Panc1 (cell line): ENCODE results near the gene FIBP. TPM values are rescaled to one million over a fixed set of nuclear protein-coding genes. Genes with fewer than 3 reads are reported as not detected.

Source experiments
- ATAC-seq: fragments of 200-7000 bp; cut with Tn5 transposase; 2 replicates; pipeline ENCODE4 v1.9.1; 2020; ENCODE audit warnings: mild to moderate bottlenecking, moderate library complexity
- BruUV-seq: library from RNA; stranded (reverse); fragments of 400-500 nt; replicated peaks from 2 replicates; lab custom pipeline; 2021; lab: Mats Ljungman, UMichigan
- CTCF ChIA-PET: fragments of 300-600 bp; sonication (Branson Sonifier 250); formaldehyde crosslinking; loops from one replicate; lab custom pipeline; 2022; ENCODE audit warnings: antibody characterized with exemption; lab: Charles Lee
- POLR2A ChIA-PET: fragments of 300-600 bp; sonication (Branson Sonifier 250); formaldehyde crosslinking; loops from one replicate; lab custom pipeline; 2022; ENCODE audit warnings: antibody characterized with exemption; lab: Charles Lee
- DNase-seq: peaks from one replicate; pipeline ENCODE4 v3.0.0-alpha.2; 2010; ENCODE audit warnings: low read depth, low spot score
- H3K27ac ChIP-seq: 2 replicates; pipeline ENCODE4 v1.5.1; 2011; ENCODE audit warnings: mild to moderate bottlenecking, low read length, inconsistent platforms
- H3K27me3 ChIP-seq: fragments of 200-500 bp; sonication (Bioruptor generic); 2 replicates; pipeline ENCODE4 v1.6.0; 2014; ENCODE audit warnings: low read length, inconsistent platforms; ENCODE audit not compliant: control insufficient read depth, insufficient read depth
- H3K36me3 ChIP-seq: fragments of 200-500 bp; sonication (Bioruptor generic); 2 replicates; pipeline ENCODE4 v1.5.1; 2014; ENCODE audit warnings: inconsistent platforms, mild to moderate bottlenecking, low read length, moderate library complexity; ENCODE audit not compliant: control insufficient read depth, insufficient read depth
- H3K4me1 ChIP-seq: 2 replicates; pipeline ENCODE4 v1.5.1; 2011; ENCODE audit warnings: inconsistent platforms, mild to moderate bottlenecking, low read length, moderate library complexity; ENCODE audit not compliant: control insufficient read depth, insufficient read depth
- H3K4me3 ChIP-seq, 2 experiments: 2 replicates each; pipeline ENCODE4 v1.5.1; 2011 to 2012; ENCODE audit warnings: low read depth in 2 of 2, low read length in 2 of 2, mild to moderate bottlenecking in 2 of 2, inconsistent platforms in 1 of 2, moderate library complexity in 1 of 2
- H3K9me3 ChIP-seq: fragments of 200-500 bp; sonication (Bioruptor generic); 2 replicates; pipeline ENCODE4 v1.5.1; 2014; ENCODE audit warnings: low read depth, mild to moderate bottlenecking, inconsistent platforms, low read length, moderate library complexity; ENCODE audit not compliant: control insufficient read depth, insufficient read depth
- POLR2AphosphoS5 ChIP-seq: IDR thresholded peaks from 2 replicates; pipeline ENCODE4 v1.6.1; 2012; ENCODE audit warnings: mild to moderate bottlenecking, low read depth, low read length, moderate library complexity
- SIN3A ChIP-seq: IDR thresholded peaks from 2 replicates; pipeline ENCODE4 v1.6.1; 2012; ENCODE audit warnings: low read depth, mild to moderate bottlenecking, low read length, moderate library complexity, borderline replicate concordance; ENCODE audit not compliant: insufficient read depth
- TCF7L2 ChIP-seq: IDR thresholded peaks from 2 replicates; pipeline ENCODE4 v1.6.1; 2011; ENCODE audit warnings: mild to moderate bottlenecking, low read depth, low read length, inconsistent platforms
- in situ Hi-C: cut with HindIII; loops from 2 replicates; pipeline ENCODE4 v1.10.0; 2016; ENCODE audit warnings: low sequenced_read_pairs, low pct_unique_long_range_greater_than_20kb
- intact Hi-C: fragments of 100-400 bp; cut with micrococcal nuclease; formaldehyde crosslinking; loops from one replicate; pipeline ENCODE4 v1.10.0; 2022; ENCODE audit not compliant: unreplicated experiment
- total RNA-seq: library from RNA; stranded (reverse); gene quantifications from one replicate; pipeline ENCODE4 v1.2.1, GENCODE V29; 2021; ENCODE audit not compliant: unreplicated experiment
- TF ChIP-seq, protein P1 (sequence below), 2 experiments: IDR thresholded peaks; 2 replicates each; pipeline ENCODE4 v1.6.1; 2011 to 2012; ENCODE audit warnings: low read depth in 2 of 2, control low read depth in 1 of 2, low read length in 1 of 2, mild to moderate bottlenecking in 1 of 2, moderate library complexity in 1 of 2; ENCODE audit not compliant: insufficient read depth in 1 of 2
- TF ChIP-seq, protein P2 (sequence below): fragments of 450-650 bp; IDR thresholded peaks from 2 replicates; pipeline ENCODE4 v1.5.1; 2017; ENCODE audit warnings: mild to moderate bottlenecking

FIBP gene
- total RNA-seq, 1 experiment from 2014 or later, result 105 TPM

DNA sequence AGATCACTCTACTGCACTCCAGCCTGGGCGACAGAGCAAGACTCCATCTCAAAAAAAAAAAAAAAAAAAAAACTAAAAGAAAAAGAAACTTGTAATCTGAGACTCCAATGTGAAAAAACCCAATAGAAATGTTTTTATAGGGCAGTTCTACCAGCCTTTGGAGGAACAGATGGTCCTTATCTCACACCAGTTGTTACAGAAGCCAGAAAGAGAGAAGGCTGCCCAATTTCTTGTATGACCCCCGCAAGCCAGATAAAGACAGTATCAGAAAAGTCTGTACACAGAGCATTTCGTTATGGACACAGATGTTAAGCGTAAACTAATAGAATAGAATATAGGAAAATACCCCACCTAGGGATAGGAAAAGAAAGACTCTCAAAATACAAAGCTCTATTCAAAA lies 45.7 kb upstream of the FIBP start:
- POLR2A ChIA-PET, result no interaction called here
- no TSS peak for BruUV-seq
- Histone ChIP-seq H3K9me3 (no peaks in the 10 kb centered on the region), H3K27me3 (no peaks in the 10 kb centered on the region), H3K27ac (no peak overlapping the region), H3K4me1 (peaks cover 10% of the 10 kb centered on the region), H3K36me3 (no peaks in the 10 kb centered on the region), H3K4me3 (no peak overlapping the region)
- ATAC-seq (no peak), DNase-seq (no peak)
- CTCF ChIA-PET, result no interaction called here
- TF ChIP-seq, protein P1, sequence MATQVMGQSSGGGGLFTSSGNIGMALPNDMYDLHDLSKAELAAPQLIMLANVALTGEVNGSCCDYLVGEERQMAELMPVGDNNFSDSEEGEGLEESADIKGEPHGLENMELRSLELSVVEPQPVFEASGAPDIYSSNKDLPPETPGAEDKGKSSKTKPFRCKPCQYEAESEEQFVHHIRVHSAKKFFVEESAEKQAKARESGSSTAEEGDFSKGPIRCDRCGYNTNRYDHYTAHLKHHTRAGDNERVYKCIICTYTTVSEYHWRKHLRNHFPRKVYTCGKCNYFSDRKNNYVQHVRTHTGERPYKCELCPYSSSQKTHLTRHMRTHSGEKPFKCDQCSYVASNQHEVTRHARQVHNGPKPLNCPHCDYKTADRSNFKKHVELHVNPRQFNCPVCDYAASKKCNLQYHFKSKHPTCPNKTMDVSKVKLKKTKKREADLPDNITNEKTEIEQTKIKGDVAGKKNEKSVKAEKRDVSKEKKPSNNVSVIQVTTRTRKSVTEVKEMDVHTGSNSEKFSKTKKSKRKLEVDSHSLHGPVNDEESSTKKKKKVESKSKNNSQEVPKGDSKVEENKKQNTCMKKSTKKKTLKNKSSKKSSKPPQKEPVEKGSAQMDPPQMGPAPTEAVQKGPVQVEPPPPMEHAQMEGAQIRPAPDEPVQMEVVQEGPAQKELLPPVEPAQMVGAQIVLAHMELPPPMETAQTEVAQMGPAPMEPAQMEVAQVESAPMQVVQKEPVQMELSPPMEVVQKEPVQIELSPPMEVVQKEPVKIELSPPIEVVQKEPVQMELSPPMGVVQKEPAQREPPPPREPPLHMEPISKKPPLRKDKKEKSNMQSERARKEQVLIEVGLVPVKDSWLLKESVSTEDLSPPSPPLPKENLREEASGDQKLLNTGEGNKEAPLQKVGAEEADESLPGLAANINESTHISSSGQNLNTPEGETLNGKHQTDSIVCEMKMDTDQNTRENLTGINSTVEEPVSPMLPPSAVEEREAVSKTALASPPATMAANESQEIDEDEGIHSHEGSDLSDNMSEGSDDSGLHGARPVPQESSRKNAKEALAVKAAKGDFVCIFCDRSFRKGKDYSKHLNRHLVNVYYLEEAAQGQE (IDR thresholded peaks at IDR 0.05; ENCODE audit: insufficient read depth in 1 of 2, low read depth in 2 of 2, low read length in 1 of 2), result no peak
- TF ChIP-seq TCF7L2, result no peak
- no peak for TF ChIP-seq POLR2AphosphoS5
- TF ChIP-seq, protein P2, sequence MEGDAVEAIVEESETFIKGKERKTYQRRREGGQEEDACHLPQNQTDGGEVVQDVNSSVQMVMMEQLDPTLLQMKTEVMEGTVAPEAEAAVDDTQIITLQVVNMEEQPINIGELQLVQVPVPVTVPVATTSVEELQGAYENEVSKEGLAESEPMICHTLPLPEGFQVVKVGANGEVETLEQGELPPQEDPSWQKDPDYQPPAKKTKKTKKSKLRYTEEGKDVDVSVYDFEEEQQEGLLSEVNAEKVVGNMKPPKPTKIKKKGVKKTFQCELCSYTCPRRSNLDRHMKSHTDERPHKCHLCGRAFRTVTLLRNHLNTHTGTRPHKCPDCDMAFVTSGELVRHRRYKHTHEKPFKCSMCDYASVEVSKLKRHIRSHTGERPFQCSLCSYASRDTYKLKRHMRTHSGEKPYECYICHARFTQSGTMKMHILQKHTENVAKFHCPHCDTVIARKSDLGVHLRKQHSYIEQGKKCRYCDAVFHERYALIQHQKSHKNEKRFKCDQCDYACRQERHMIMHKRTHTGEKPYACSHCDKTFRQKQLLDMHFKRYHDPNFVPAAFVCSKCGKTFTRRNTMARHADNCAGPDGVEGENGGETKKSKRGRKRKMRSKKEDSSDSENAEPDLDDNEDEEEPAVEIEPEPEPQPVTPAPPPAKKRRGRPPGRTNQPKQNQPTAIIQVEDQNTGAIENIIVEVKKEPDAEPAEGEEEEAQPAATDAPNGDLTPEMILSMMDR, result no peak
- no peak for TF ChIP-seq SIN3A
- in situ Hi-C loops, result no loop called here
- intact Hi-C loops, result no loop called here

DNA sequence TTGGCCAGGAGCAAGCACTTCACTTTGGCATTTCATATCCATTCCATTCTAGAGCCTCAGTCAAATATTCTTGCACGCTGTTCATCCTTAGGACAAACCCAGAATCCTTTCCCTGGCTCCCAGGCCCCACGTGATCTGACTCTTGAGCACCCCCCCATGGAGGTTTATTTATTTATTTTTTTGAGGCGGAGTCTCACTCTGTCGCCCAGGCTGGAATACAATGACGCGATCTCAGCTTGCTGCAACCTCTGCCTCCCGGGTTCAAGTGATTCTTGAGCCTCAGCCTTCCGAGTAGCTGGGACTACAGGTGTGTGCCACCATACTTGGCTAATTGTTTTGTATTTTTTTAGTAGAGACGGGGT lies 44.3 kb upstream of the FIBP start:
- no peak for DNase-seq
- peak; percentile 47 for ATAC-seq
- Histone ChIP-seq H3K27me3 (no peaks in the 10 kb centered on the region), H3K36me3 (no peaks in the 10 kb centered on the region), H3K4me3 (no peak overlapping the region), H3K9me3 (no peaks in the 10 kb centered on the region), H3K27ac (no peak overlapping the region), H3K4me1 (peaks cover 10% of the 10 kb centered on the region)
- in situ Hi-C loops (no loop called here), intact Hi-C loops (no loop called here)
- TF ChIP-seq SIN3A (no peak), POLR2AphosphoS5 (no peak), TCF7L2 (no peak)
- TF ChIP-seq, protein P2, result no peak
- TF ChIP-seq, protein P1 (IDR thresholded peaks at IDR 0.05; ENCODE audit: insufficient read depth in 1 of 2, low read depth in 2 of 2, low read length in 1 of 2), result no peak
- ChIA-PET POLR2A (no interaction called here), CTCF (interaction anchor here (0.6 to 1.5 kb wide), 2 partner anchors 38 to 44 kb away, joined by 5 to 16 read pairs; partner anchors contain the start of gene FIBP)
- BruUV-seq, result no TSS peak
